Stimulated activated CD4-positive, alpha-beta T cell treated with anti-CD3 and anti-CD28 coated beads, Interleukin-4, amount 100 ng/mL, for 1 hour (primary cell): ENCODE data around the gene POU6F1.
"Not testable (repeated sequence)": the region's sequence is repeated elsewhere in the genome, so short reads cannot be mapped to it uniquely, and the experiment has no call there.

Experiments
- DNase-seq: peaks from one replicate; pipeline ENCODE4 v3.0.0-alpha.2; 2020

POU6F1 gene

GRCh38 chr12:51225771-51226170 is 7.9 kb upstream of the POU6F1 start:
- no peak for DNase-seq

- DNase-seq, result no peak
Measured at GRCh38 chr12:51225234-51225633, 7.4 kb upstream of the POU6F1 start.

- no peak for DNase-seq
Measured at GRCh38 chr12:51224625-51225024, 6.8 kb upstream of the POU6F1 start.

- no peak for DNase-seq
Measured at GRCh38 chr12:51222461-51222860, 4.6 kb upstream of the POU6F1 start.

- DNase-seq, result not testable (repeated sequence)
Measured at GRCh38 chr12:51219857-51220256, 2.0 kb upstream of the POU6F1 start.

GRCh38 chr12:51219322-51219721 is 1.5 kb upstream of the POU6F1 start:
- no peak for DNase-seq

GRCh38 chr12:51218607-51219161 is 822 bp upstream of the POU6F1 start:
- DNase-seq, result no peak

- DNase-seq, result peak; percentile 50
Measured at GRCh38 chr12:51217133-51217967, 512 bp downstream of the POU6F1 start.

- DNase-seq, result no peak
Measured at GRCh38 chr12:51216642-51217041, 1.2 kb downstream of the POU6F1 start.

GRCh38 chr12:51214895-51215294 is 3.0 kb downstream of the POU6F1 start:
- no peak for DNase-seq

GRCh38 chr12:51210690-51211395 is 7.0 kb downstream of the POU6F1 start:
- DNase-seq, result no peak

- no peak for DNase-seq
Measured at GRCh38 chr12:51209259-51209658, 8.6 kb downstream of the POU6F1 start.

- DNase-seq, result no peak
Measured at GRCh38 chr12:51208016-51208660, 9.7 kb downstream of the POU6F1 start.

- DNase-seq, result no peak
Measured at GRCh38 chr12:51205350-51205749, 12.5 kb downstream of the POU6F1 start.

- no peak for DNase-seq
Measured at GRCh38 chr12:51202718-51203117, 15.1 kb downstream of the POU6F1 start.

GRCh38 chr12:51200806-51201205 is 17.1 kb downstream of the POU6F1 start:
- no peak for DNase-seq

- no peak for DNase-seq
Measured at GRCh38 chr12:51200156-51200555, 17.7 kb downstream of the POU6F1 start.

GRCh38 chr12:51199366-51199945 is 18.4 kb downstream of the POU6F1 start:
- DNase-seq, result no peak

GRCh38 chr12:51198568-51199365 is 19.1 kb downstream of the POU6F1 start:
- DNase-seq, result no peak

- no peak for DNase-seq
Measured at GRCh38 chr12:51197736-51198567, 19.9 kb downstream of the POU6F1 start.

GRCh38 chr12:51196547-51196946 is 21.3 kb downstream of the POU6F1 start:
- DNase-seq, result no peak
